Right lung (tissue), 5 donors: ENCODE results near the gene SRA1. TPM values are rescaled to one million over a fixed set of nuclear protein-coding genes. Genes with fewer than 3 reads are reported as not detected.
A peak's percentile ranks its signal among the peaks of the same experiment; 100 is the strongest.

Experiments
- DNase-seq, 2 donors: peaks; one replicate each; pipeline ENCODE4 v3.0.0-alpha.2; 2013
- polyA plus RNA-seq, 5 donors: library from polyadenylated mRNA; unstranded; fragments of 120-200 nt; gene quantifications; one replicate each; pipeline versions ENCODE4 v1.2.1 to v1.2.3, GENCODE V29; 2013; ENCODE audit warnings: inconsistent platforms in 1 of 5, low replicate concordance in 1 of 5; ENCODE audit not compliant: insufficient read length in 5 of 5, insufficient read depth in 1 of 5

Gene SRA1
- polyA plus RNA-seq, 5 donors, result 19.2 to 30.7 (median 22.9) TPM

DNA sequence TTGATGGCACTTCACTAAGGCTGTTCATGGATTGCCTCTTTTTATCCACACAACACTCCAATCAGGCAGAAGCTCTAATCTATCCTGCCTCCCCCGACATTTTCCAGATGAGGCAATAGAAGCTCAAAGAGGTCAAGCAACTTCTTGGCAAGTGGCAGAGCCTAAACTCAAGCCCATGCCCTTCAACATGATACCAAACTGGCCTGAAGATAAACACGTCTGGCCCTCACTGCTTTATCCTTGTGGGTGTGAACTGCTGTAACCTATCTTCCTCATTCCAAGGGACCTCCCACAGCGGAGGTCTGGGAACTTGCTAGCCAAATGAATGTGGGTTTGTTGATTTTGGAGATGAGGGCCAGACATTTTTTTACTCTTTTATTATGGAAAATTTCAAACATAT, 16.9 kb upstream of the SRA1 start:
- DNase-seq, result no peak

DNA sequence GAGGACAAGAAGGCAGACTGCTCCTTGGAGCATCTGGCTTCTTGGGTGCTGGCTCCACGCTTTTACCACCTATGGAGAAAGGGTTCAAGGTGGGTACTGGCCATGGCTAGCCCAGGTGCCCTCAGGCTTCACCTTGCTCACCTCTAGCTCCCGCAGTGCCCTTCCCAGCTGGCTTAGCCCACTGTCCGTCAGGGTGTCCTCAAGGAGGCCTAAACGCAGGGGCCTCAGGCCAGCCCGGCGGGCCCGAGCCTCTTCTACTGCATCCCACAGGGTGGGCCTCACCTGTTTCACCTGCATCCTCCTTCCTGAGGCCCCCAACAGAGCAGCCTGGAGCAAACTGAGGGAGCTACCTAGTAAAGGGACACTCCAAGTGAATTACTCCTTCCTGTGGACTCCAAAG, 16.4 kb upstream of the SRA1 start:
- no peak for DNase-seq

DNA sequence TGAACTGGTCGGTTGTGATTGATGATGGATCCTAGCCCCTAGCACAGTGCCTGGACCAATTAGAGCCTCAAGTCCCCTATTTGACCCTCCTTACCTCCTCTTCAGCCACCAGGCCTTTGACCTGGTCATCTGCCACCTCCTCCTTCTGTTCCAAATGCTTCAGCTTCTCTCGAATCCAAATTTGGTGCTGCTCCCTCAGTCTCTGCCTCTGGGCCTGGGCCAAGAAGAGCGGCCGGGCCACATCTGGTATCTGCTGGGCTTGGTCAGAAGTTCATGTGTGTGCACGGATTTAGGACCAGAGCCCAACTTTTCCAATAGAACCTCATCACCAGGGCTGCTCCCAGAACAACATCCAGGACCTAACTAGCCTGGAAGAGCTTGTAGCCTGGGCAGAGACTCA, 13.8 kb upstream of the SRA1 start:
- DNase-seq, result peak in 1 of 2 donors; percentile 62

DNA sequence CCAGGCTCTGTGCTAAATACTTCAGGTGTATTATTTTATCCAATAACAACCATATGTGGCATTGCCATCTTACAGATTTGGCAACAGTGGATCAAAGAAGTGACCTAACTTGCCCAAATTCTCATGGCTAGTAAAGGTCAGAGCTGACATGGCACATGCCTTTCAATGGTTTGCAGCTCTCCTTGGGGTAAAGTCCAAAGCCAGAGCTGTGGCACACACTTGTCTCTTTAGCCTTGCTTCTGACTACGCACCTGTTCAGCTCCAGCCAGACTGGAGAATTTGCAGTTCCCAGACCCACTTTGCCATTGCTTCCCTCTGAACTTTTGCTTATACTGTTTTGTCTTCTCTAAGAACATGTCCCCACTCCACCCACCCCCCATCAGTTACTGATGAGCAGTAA, 13.2 kb upstream of the SRA1 start:
- no peak for DNase-seq

DNA sequence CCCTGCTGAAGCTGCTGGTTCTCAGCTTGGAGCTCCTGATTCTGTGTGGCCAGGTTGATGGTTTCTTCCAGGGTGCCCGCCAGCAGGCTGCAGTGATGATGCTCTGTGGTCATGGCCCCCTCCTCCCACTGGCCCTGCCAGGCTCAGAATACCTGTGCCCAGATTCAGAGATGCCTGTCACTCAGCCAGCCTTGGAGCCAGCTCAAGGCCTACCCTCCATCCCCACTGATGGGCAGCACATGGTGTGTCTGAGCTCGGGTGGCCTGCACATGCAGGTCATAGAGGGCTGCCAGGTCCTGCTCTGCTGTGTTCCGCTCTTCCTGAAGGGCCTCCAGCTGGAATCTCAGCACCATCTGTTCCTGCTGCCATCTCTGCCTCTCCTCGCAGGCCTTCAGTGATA, 12.8 kb upstream of the SRA1 start:
- no peak for DNase-seq

DNA sequence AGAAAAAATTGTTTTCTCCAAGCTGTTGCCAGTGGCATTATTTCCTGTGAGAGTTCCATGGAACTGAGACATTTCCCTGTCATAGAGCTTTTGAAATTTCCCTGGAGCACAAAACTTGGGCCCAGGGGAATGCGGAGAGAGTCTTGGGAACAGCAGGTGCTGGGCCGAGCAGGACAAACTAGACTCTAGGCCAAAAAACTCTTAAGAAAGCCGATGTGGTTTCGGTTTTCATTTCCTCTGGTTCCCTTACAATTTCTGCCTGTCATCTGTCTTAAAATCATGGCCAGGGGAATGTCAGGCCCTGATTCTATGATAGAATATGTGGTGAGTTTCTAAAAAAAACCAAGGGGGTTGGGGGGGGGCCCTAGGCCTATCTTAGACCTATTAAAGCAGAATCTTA, 11.9 kb upstream of the SRA1 start:
- DNase-seq, result no peak

DNA sequence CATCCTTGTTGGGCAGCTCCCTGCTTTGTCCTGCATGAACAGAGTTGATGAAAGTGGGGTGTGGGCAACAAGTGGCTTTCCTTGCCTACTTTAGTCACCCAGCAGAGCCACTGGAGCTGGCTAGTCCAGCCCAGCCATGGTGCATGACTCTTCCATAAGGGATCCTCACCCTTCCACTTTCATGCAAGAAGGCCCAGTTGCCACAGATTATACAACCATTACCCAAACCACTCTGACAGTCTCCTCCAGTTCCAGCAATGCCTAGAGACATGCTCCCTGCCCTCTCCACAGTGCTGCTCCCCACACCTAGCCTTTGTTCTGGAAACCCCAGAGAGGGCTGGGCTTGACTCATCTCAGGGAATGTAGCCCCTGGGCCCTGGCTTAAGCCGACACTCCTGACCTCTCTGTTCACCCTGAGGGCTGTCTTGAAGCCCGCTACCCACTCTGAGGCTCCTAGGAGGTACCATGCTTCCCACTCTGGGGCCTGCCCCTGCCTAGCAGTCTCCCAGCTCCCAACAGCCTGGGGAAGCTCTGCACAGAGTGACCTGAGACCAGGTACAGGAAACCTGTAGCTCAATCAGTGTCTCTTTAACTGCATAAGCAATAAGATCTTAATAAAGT, 11.3 kb upstream of the SRA1 start:
- DNase-seq, result no peak

DNA sequence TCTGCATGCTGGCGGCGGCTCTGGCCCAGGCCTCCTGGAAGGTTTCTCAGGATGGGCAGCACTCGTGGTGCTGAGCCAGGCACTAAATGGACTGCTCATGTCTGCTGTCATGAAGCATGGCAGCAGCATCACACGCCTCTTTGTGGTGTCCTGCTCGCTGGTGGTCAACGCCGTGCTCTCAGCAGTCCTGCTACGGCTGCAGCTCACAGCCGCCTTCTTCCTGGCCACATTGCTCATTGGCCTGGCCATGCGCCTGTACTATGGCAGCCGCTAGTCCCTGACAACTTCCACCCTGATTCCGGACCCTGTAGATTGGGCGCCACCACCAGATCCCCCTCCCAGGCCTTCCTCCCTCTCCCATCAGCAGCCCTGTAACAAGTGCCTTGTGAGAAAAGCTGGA, 10.6 kb upstream of the SRA1 start:
- no peak for DNase-seq

DNA sequence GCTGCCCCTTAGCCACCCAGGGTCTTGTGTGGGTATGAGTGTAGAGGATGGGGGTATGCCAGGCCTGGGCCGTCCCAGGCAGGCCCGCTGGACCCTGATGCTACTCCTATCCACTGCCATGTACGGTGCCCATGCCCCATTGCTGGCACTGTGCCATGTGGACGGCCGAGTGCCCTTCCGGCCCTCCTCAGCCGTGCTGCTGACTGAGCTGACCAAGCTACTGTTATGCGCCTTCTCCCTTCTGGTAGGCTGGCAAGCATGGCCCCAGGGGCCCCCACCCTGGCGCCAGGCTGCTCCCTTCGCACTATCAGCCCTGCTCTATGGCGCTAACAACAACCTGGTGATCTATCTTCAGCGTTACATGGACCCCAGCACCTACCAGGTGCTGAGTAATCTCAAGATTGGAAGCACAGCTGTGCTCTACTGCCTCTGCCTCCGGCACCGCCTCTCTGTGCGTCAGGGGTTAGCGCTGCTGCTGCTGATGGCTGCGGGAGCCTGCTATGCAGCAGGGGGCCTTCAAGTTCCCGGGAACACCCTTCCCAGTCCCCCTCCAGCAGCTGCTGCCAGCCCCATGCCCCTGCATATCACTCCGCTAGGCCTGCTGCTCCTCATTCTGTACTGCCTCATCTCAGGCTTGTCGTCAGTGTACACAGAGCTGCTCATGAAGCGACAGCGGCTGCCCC, 10.0 kb upstream of the SRA1 start:
- no peak for DNase-seq

DNA sequence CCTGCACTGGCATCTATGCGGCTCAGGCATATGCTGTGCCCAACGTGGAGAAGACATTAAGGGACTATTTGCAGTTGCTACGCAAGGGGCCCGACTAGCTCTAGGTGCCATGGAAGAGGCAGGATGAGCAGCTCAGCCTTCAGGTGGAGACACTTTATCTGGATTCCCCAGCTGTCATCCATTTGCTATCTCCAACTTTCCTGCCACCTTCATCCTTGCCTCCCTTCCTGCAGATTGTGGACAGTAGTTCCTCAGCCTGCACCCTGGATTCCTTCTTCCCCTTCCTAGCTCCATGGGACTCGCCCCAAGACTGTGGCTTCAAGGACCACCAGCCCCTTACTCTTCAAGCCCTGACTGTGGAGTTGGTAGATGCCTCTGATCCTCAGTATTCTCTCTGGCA, 9.4 kb upstream of the SRA1 start:
- DNase-seq, result no peak

DNA sequence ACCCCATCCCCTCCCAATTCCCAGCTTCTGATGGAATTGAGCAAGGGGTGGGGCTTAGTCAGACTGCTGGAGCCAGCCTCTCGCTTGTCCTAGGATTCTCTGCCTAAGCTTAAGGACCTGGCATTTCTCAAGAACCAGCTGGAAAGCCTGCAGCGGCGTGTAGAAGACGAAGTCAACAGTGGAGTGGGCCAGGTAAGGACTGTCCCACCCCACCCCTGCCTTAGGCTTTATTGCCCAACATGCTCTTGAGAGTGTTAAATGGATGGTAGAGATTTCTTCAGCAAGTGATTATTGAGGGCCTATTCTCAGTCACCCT, 8.5 kb upstream of the SRA1 start:
- no peak for DNase-seq

DNA sequence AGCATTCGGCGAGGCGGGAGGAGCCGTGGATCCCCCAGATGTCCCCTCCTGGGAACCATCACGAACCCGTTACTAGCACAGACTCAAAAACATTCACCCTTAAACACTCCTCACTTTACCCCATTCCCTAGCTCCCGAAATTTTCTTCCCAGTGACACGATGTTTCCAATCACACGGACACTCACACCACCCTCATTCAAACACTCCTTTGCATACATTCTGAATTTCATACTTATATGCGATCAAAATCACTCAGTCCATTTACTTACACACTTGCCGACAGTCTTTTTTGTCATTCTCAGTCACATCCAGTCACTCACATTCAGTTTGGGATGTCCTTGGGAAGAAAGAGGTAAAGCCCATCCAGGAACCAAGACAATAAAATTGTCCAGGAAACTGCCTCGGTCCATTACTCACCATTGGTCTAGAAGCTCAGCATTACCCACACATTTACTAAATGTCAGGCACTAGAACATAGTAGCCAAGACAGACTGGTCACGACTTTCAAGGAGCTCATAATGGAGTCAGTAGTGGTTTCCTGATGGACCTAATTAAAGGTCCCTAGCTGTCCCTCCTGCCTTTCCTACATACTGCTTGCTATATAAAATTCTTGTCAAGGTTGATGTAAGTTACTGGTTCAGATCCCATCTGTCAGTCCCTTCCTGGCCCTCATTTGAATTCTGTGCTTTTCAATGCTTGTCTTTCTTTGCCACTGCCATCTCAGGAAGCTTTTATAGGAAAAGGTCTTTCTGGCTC, 7.9 kb upstream of the SRA1 start:
- no peak for DNase-seq

DNA sequence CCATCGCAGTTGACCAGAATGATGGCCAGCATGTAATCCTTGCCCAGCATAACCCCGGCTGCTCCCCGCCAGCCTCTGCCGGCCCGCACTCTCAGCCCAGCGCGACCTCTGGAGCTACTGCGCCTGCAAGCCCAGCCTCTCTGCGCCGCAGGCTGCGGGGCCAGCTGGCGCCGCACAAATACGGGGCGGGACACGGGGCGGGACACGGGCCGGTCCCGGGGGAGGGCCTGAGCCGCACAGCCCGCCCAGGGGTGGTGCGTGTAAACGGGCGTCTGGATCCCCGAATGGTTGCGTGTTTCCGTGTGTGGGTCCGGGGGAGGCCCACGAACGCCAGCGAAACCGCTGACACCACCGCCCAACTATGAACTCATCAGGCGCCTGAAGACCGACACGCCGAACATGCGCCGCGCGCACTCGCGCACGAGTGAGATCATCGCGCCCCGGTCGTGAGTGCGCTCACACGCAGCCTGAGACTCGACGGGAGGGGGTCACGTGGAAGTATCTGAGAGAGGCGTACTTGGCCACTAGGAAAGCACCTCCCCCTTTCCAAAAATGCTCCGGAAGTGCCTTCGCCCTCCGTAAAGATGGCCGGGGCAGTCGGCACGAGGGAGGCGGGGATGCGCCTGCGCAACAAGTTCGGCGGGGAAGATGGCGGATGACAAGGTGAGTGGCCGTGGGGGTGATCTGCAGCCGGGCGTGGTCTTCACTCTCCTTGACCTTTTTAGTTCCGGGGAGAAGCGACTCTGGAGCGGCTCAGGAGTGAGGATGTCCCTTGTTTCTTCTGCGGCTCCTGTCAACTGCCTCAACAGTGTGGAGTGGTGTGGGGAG, 7.1 kb upstream of the SRA1 start, which contains the start of the genes APBB3 and SLC35A4:
APBB3 (minus strand) TSS at position 403 of the 828 bp plus-strand sequence; CDS start at position 50, 353 bp downstream.
SLC35A4 (plus strand) TSS at position 633 of the 828 bp plus-strand sequence. CDS start 2,342 bp downstream, outside the sequence.
- peak; percentile 97 to 98 for DNase-seq

DNA sequence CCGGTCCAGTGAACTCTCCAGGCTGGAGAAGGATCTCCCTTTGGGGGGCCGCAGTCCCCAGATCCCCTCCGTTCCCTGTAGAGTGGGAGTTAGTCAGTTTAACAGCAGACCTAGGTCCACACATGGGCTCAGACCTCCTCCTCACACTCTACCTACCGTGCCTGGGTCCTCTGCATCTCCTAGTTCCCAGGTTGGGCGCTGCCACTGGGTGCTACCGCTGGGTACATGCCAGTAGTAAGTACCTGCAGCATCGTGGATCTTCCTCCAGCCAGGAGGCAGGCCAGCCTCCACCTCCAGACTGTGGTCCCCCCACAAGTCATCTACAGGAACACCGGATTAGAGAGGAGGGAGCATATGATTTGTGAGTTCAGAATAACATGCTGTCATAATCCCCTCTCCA, 6.3 kb upstream of the SRA1 start:
- no peak for DNase-seq

DNA sequence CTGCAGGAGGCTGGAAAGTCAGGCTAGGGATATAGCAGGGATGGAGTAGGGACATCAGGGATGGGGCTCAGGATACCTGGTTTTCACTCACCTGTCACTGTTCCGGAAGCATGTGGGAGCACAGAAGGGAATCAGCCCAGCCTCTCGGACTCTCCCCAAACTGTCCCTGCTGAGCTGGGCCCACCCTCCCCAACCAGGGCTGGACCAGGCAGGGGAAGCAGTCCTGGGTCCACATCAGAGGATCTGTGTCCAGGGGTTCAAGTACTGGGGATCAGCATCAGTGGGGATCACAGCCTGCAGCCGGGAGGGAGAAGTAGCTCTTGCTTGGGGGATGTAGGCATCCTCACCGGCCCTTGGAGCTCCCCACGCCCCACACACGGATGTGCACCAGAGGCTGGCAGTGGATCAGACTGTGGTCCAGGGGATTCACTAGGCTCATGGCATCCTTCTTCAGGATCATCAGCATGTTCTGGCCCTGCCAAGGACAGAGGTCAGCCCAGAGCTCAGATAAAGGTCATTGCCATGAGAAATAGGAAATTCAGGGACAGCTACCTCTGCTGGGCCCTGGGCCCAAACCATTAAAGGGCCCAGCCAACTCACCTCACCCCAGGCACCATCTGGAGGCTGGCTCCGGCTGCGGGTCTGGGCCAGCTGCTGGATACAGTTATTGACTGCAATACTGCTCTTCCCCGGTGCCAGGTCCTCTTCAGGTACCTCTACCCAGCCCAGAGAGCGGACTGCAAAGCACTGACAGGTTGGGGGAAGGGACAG, 4.7 kb upstream of the SRA1 start:
- DNase-seq, result no peak

DNA sequence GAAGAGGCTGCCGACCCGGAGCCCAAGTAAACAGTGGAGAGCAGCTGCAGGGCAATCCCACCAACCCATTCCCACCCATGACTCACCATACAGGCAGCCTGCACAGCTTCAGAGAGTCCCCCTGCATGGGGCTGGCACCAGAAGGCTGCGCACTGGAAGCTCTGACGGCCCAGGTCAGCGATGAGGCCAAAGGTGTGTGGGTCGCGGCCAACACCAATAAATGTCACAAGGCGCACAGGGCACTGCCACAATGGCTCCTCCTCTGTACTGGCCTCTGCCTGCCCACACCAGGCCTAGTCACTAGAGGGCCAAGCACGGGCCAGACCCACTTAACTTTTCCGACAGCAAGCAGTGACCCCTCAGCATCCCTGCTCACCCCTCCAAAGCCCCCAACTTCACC, 3.0 kb upstream of the SRA1 start:
- DNase-seq, result no peak

DNA sequence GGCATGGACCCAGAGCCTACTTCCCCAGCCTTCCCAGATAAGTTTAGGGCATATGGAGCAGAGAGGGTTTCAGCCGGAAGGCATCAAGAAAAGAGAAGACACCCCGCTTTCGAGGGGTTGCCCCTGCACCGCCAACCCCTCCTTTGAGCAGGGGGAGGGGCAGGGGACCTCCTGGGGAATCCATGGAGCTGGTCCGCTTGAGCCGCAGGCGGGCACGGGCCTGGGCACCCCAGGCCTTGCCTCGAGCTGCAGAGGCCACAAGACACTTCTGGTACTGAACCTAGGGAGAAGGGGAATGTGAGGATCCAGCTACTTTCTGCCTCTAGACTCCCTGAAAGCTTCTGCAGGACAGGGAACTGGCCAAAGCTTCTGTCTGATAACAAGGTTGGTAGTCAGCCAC, 1.3 kb upstream of the SRA1 start:
- no peak for DNase-seq

DNA sequence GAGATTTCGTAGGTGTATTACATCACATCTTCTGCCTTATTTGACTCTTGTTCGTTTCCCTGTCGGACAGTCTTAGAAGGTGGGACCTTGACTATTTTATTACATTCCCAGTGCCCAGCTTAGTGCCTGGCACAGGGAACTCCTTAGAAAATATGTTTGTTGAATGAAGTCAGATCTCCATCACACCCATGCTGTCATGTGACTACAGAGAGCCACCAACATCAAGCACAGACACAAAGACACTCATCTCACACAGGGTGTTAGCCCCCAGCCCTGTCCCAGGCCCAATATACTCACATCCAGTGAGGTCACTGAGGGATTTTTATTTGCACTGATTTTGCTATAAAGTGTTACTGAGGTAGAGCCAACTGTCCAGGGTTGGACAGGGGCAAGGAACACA, 692 bp upstream of the SRA1 start:
- DNase-seq, result no peak

DNA sequence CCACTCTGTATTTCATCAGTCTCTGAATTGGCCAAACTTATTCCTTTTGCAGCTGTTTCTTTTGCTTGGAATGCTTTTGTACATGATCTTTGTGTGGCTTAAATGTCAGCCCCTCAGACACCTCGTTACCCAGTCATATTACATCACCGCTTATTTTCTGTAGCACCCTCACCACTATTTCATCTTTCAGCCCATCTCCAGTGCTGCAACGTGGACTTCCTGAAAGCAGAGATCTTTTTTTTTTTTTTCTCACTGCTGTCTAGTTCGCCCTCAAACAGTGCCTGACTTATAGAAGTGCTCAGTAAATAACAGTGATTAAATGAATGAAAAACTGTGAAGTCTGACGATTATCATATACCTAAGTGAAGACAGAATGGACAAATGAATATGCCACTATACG, 835 bp downstream of the SRA1 start:
- peak; percentile 50 to 51 for DNase-seq

DNA sequence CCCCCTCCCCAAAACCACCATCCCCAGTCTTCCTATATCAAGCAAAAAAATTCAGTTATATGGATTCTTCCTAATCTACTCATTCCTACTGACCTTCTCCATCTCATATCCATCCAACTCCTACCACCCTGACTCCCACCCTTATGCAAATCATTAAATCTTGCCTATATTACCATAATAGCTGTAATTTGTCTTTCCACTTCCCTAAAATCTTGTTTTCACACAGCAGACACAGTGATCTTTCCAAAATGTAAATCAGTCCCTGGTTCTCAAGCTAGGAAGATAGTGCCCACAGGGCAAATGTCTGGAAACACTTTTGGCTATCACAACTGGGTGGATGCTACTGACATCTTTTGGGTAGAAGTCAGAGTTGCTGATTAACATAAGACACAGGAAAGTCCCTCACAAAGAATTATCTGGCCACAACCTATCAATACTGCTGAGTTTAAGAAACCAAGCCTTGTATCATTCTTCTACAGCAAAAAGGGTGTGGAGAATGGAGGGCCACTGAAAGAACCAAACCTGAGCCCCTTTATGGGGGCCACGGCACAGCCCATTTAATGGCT, 1.4 kb downstream of the SRA1 start:
- DNase-seq, result no peak

DNA sequence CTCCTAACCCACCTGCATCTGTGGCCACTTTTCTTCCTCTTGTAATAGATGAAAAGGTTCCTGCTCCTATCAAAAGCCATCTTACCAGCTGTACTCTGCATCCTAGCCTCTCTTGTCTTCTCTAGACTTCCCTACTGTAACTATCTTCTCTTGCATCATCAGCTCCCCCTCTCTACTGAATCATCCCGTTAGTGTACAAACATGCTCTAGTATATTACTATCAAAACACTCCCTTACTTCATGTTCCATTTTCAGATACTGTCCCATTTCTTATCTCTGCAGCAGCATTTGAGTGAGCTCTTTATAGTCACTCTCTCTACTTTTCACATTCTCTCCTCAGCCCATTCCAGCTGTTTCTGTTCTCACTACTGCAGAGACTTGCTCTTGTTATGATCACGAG, 2.8 kb downstream of the SRA1 start:
- no peak for DNase-seq
